ENCODE results near the gene KCTD11. TPM values are rescaled to one million over a fixed set of nuclear protein-coding genes. Genes with fewer than 3 reads are reported as not detected.

Gene KCTD11
- total and polyA plus RNA-seq, 2 of the 13 experiments (the other 11 are each of a cell fraction or from before 2014, with no cell fraction given) = 1.6 to 2.6 TPM

DNA sequence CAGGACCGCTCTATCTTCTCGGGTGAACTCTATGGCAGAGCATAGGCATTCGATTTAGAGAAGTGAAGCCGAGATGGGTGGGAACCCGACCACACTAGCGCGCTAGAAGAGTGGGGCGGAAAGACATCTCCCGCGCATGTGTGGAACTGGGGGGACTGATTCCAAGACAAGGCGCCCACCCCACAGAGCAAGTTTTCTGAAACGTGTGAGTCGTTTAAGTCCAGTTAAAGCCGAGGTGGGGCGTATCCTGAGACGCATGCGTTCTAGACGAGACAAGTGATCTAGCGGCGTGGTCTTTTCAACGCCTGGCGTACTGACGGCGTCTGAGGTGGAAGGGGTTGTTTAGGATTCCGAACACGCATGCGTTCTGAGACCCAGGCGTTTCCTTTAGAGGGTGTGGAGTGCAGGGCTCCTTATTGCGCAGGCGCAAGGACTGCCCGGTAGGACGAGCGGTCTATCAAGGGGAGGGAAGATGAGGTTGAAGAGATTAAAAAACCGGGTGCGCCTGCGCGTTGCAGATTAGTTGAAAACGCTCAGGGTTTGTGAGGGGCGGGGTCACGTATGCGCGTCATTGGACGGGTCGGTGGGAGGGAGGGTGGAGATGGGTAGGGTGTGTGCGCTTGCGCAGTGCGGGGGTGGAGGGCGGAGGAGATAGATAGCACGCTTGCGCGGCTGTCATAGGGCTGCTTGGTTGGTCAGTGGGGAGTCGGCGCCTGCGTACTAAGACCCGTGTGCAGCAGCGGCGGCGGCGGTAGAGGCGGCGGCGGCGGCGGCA, 44.9 kb upstream of the KCTD11 start, which contains the start of gene EIF5A (continued):
- no peak for TF ChIP-seq ZHX2 (IDR thresholded peaks at IDR 0.05; ENCODE audit: low read depth)
- no peak for TF ChIP-seq ZHX2 (CRISPR knock-in tag; IDR thresholded peaks at IDR 0.05; ENCODE audit: borderline replicate concordance)
- TF ChIP-seq ZNF501 (CRISPR knock-in tag; IDR thresholded peaks at IDR 0.05) = peak; percentile 92
- peak; percentile 54; the same call in 1 of the 2 replicates for TF ChIP-seq PHF20 (CRISPR knock-in tag; IDR thresholded peaks at IDR 0.05)
- no peak for TF ChIP-seq KLF13 (CRISPR knock-in tag; IDR thresholded peaks at IDR 0.05)
- TF ChIP-seq, protein P1, sequence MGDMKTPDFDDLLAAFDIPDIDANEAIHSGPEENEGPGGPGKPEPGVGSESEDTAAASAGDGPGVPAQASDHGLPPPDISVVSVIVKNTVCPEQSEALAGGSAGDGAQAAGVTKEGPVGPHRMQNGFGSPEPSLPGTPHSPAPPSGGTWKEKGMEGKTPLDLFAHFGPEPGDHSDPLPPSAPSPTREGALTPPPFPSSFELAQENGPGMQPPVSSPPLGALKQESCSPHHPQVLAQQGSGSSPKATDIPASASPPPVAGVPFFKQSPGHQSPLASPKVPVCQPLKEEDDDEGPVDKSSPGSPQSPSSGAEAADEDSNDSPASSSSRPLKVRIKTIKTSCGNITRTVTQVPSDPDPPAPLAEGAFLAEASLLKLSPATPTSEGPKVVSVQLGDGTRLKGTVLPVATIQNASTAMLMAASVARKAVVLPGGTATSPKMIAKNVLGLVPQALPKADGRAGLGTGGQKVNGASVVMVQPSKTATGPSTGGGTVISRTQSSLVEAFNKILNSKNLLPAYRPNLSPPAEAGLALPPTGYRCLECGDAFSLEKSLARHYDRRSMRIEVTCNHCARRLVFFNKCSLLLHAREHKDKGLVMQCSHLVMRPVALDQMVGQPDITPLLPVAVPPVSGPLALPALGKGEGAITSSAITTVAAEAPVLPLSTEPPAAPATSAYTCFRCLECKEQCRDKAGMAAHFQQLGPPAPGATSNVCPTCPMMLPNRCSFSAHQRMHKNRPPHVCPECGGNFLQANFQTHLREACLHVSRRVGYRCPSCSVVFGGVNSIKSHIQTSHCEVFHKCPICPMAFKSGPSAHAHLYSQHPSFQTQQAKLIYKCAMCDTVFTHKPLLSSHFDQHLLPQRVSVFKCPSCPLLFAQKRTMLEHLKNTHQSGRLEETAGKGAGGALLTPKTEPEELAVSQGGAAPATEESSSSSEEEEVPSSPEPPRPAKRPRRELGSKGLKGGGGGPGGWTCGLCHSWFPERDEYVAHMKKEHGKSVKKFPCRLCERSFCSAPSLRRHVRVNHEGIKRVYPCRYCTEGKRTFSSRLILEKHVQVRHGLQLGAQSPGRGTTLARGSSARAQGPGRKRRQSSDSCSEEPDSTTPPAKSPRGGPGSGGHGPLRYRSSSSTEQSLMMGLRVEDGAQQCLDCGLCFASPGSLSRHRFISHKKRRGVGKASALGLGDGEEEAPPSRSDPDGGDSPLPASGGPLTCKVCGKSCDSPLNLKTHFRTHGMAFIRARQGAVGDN (CRISPR knock-in tag; IDR thresholded peaks at IDR 0.05) = peak; percentile 73
- no peak for TF ChIP-seq EED (CRISPR knock-in tag; IDR thresholded peaks at IDR 0.05)
- 0 out of 2 replicates have a peak, but pooled peaks have one; percentile 45 for TF ChIP-seq TOE1 (CRISPR knock-in tag; IDR thresholded peaks at IDR 0.05)
- 0 out of 2 replicates have a peak, but pooled peaks have one; percentile 34 for TF ChIP-seq HIVEP1 (CRISPR knock-in tag; IDR thresholded peaks at IDR 0.05)
- TF ChIP-seq NBN (conservative IDR thresholded peaks at IDR 0.05) = no peak
- TF ChIP-seq TIGD3 (CRISPR knock-in tag; IDR thresholded peaks at IDR 0.05; ENCODE audit: borderline replicate concordance) = no peak
- TF ChIP-seq ZNF878 (CRISPR knock-in tag; IDR thresholded peaks at IDR 0.05) = no peak
- peak; percentile 78 for TF ChIP-seq TAF1 (CRISPR knock-in tag; IDR thresholded peaks at IDR 0.05)
- TF ChIP-seq, protein P2, sequence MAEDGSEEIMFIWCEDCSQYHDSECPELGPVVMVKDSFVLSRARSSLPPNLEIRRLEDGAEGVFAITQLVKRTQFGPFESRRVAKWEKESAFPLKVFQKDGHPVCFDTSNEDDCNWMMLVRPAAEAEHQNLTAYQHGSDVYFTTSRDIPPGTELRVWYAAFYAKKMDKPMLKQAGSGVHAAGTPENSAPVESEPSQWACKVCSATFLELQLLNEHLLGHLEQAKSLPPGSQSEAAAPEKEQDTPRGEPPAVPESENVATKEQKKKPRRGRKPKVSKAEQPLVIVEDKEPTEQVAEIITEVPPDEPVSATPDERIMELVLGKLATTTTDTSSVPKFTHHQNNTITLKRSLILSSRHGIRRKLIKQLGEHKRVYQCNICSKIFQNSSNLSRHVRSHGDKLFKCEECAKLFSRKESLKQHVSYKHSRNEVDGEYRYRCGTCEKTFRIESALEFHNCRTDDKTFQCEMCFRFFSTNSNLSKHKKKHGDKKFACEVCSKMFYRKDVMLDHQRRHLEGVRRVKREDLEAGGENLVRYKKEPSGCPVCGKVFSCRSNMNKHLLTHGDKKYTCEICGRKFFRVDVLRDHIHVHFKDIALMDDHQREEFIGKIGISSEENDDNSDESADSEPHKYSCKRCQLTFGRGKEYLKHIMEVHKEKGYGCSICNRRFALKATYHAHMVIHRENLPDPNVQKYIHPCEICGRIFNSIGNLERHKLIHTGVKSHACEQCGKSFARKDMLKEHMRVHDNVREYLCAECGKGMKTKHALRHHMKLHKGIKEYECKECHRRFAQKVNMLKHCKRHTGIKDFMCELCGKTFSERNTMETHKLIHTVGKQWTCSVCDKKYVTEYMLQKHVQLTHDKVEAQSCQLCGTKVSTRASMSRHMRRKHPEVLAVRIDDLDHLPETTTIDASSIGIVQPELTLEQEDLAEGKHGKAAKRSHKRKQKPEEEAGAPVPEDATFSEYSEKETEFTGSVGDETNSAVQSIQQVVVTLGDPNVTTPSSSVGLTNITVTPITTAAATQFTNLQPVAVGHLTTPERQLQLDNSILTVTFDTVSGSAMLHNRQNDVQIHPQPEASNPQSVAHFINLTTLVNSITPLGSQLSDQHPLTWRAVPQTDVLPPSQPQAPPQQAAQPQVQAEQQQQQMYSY (CRISPR knock-in tag; IDR thresholded peaks at IDR 0.05) = peak; percentile 89
